Endothelial cell of umbilical vein (primary cell): ENCODE measurements around the gene YJU2. TPM values are rescaled to one million over a fixed set of nuclear protein-coding genes. Genes with fewer than 3 reads are reported as not detected.
"Not testable (repeated sequence)": the region's sequence is repeated elsewhere in the genome, so short reads cannot be mapped to it uniquely, and the experiment has no call there.

Experiments used
- BruUV-seq: library from RNA; stranded (reverse); fragments of 400-500 nt; replicated peaks from 2 replicates; lab custom pipeline; 2021; lab: Mats Ljungman, UMichigan
- CTCF ChIA-PET: fragments of 300-600, 350-600 bp; sonication (Branson Sonifier 250); formaldehyde crosslinking; loops from one replicate; lab custom pipeline; 2021; ENCODE audit warnings: antibody characterized with exemption, inconsistent platforms; lab: Charles Lee
- POLR2A ChIA-PET: fragments of 300-600, 350-600 bp; sonication (Branson Sonifier 250); formaldehyde crosslinking; loops from one replicate; lab custom pipeline; 2021; ENCODE audit warnings: antibody characterized with exemption, inconsistent platforms; lab: Charles Lee
- DNase-seq: peaks from one replicate; pipeline ENCODE4 v3.0.0-alpha.2; 2011; ENCODE audit warnings: low read depth, low spot score
- FAIRE-seq: peaks from 2 replicates; lab custom pipeline; 2011; peaks lifted over from hg19 to GRCh38; lab: Jason Lieb, UNC
- H2AFZ ChIP-seq: 2 replicates; pipeline ENCODE4 v1.6.0; 2012; ENCODE audit warnings: low read depth, low read length, control low read depth, inconsistent platforms
- H3K27ac ChIP-seq: 2 replicates; pipeline ENCODE4 v1.5.1; 2011; ENCODE audit warnings: low read depth, mild to moderate bottlenecking, control low read depth, low read length, moderate library complexity; ENCODE audit not compliant: insufficient read depth
- H3K27me3 ChIP-seq, 2 experiments: 2 replicates each; pipeline versions ENCODE4 v1.6.0 to v1.6.1; 2011; ENCODE audit warnings: low read length in 2 of 2, mixed read lengths in 1 of 2; ENCODE audit not compliant: control insufficient read depth in 2 of 2, insufficient read depth in 2 of 2
- H3K36me3 ChIP-seq, 2 experiments: 2 replicates in 1 of 2; 3 replicates in 1 of 2; pipeline ENCODE4 v1.5.1; 2011; ENCODE audit warnings: low read length in 2 of 2, mild to moderate bottlenecking in 1 of 2, moderate library complexity in 1 of 2; ENCODE audit not compliant: control insufficient read depth in 2 of 2, insufficient read depth in 2 of 2; ENCODE audit errors: extremely low read depth in 1 of 2
- H3K4me1 ChIP-seq: 3 replicates; pipeline ENCODE4 v1.5.1; 2011; ENCODE audit warnings: mild to moderate bottlenecking, low read length; ENCODE audit not compliant: control insufficient read depth, insufficient read depth; ENCODE audit errors: extremely low read depth
- H3K4me2 ChIP-seq: 2 replicates; pipeline ENCODE4 v1.6.1; 2011; ENCODE audit warnings: low read length, control low read depth, mixed read lengths; ENCODE audit not compliant: insufficient read depth
- H3K4me3 ChIP-seq, 3 experiments: fragments of 200-600 bp in 1 of 3; sonication (generic), shearing (Covaris generic) in 1 of 3; replicated peaks in 1 of 3; 2 replicates each; pipeline ENCODE4 v1.5.1; 2011 to 2016; ENCODE audit warnings: control low read depth in 3 of 3, low read length in 3 of 3, mild to moderate bottlenecking in 2 of 3, inconsistent platforms in 1 of 3, low read depth in 1 of 3, moderate library complexity in 1 of 3; ENCODE audit not compliant: insufficient read depth in 1 of 3
- H3K79me2 ChIP-seq: 2 replicates; pipeline ENCODE4 v1.6.0; 2012; ENCODE audit warnings: low read length, inconsistent platforms; ENCODE audit not compliant: control insufficient read depth, insufficient read depth
- H3K9ac ChIP-seq: replicated peaks from 2 replicates; pipeline ENCODE3; 2011; ENCODE audit warnings: low read length, control low read depth; ENCODE audit not compliant: insufficient read depth; ENCODE audit errors: extremely low read depth
- H3K9me1 ChIP-seq: replicated peaks from 3 replicates; pipeline ENCODE4 v1.6.0; 2011; ENCODE audit warnings: mild to moderate bottlenecking, low read length; ENCODE audit not compliant: control insufficient read depth, insufficient read depth; ENCODE audit errors: extremely low read depth
- H3K9me3 ChIP-seq: replicated peaks from 2 replicates; pipeline ENCODE4 v1.5.1; 2012; ENCODE audit warnings: low read length, inconsistent platforms; ENCODE audit not compliant: control insufficient read depth, insufficient read depth
- H4K20me1 ChIP-seq: replicated peaks from 2 replicates; pipeline ENCODE3; 2011; ENCODE audit warnings: mild to moderate bottlenecking, low read length; ENCODE audit not compliant: control insufficient read depth, insufficient read depth; ENCODE audit errors: extremely low read depth
- CTCF ChIP-seq, 2 donors: IDR thresholded peaks; 1 replicate in 1 of 2; 2 replicates in 1 of 2; pipeline ENCODE4 v1.5.1; 2011; ENCODE audit warnings: low read length in 2 of 2, mild to moderate bottlenecking in 2 of 2, moderate library complexity in 2 of 2, control low read depth in 1 of 2, inconsistent platforms in 1 of 2, low read depth in 1 of 2; ENCODE audit not compliant: insufficient read depth in 1 of 2; ENCODE audit errors: extremely low read depth in 1 of 2
- EZH2 ChIP-seq: IDR thresholded peaks from 2 replicates; pipeline ENCODE4 v1.6.1; 2012; ENCODE audit warnings: borderline replicate concordance, low read depth, mild to moderate bottlenecking, moderate library complexity, low read length, inconsistent platforms; ENCODE audit not compliant: severe bottlenecking
- FOS ChIP-seq: IDR thresholded peaks from 2 replicates; pipeline ENCODE4 v1.6.1; 2011; ENCODE audit warnings: mild to moderate bottlenecking, low read length, moderate library complexity, borderline replicate concordance; ENCODE audit not compliant: insufficient read depth
- GATA2 ChIP-seq: IDR thresholded peaks from 2 replicates; pipeline ENCODE4 v1.7.0; 2011; ENCODE audit warnings: low read depth, mild to moderate bottlenecking, moderate library complexity, mixed read lengths, low read length; ENCODE audit not compliant: insufficient read length, insufficient read depth
- JUN ChIP-seq: IDR thresholded peaks from 2 replicates; pipeline ENCODE4 v1.6.1; 2011; ENCODE audit warnings: borderline replicate concordance, low read depth; ENCODE audit not compliant: insufficient read length, insufficient read depth
- MAX ChIP-seq: IDR thresholded peaks from 2 replicates; pipeline ENCODE4 v1.6.1; 2011; ENCODE audit not compliant: insufficient read depth, insufficient read length
- MYC ChIP-seq: IDR thresholded peaks from one replicate; pipeline ENCODE4 v1.6.1; 2011; ENCODE audit warnings: mild to moderate bottlenecking, low read depth, low read length
- POLR2A ChIP-seq: IDR thresholded peaks from 2 replicates; pipeline ENCODE4 v1.6.1; 2012; ENCODE audit warnings: low read depth, mild to moderate bottlenecking, control low read depth, low read length
- POLR2AphosphoS5 ChIP-seq: IDR thresholded peaks from 2 replicates; pipeline ENCODE4 v1.6.1; 2012; ENCODE audit warnings: low read depth, mild to moderate bottlenecking, control low read depth, low read length, moderate library complexity; ENCODE audit not compliant: insufficient read depth
- dilution Hi-C: fragments of 300-500 bp; cut with MboI; formaldehyde crosslinking; loops from one replicate; pipeline ENCODE4 v1.15.0; 2019; ENCODE audit warnings: low sequenced_read_pairs; ENCODE audit not compliant: extremely low pct_ligation_motif_present
- intact Hi-C: fragments of 100-400 bp; cut with micrococcal nuclease; formaldehyde crosslinking; loops from one replicate; pipeline ENCODE4 v1.10.0; 2022
- polyA plus RNA-seq, 4 experiments: library from polyadenylated mRNA; depleted of rRNA in 3 of 4; stranded (reverse) in 3 of 4; unstranded in 1 of 4; fragments of >200 nt; gene quantifications; 2 replicates each; pipeline versions ENCODE4 v1.2.1 to v1.2.3, GENCODE V29; 2011 to 2012; ENCODE audit warnings: missing spikeins in 1 of 4
- total RNA-seq: library from RNA; stranded (reverse); gene quantifications from 2 replicates; pipeline ENCODE4 v1.2.3, GENCODE V29; 2021

YJU2 gene
- total and polyA plus RNA-seq, 2 donors (not counting 3 experiments of a cell fraction or from before 2014, with no cell fraction given): 20.7 to 21.5 TPM

GRCh38 chr19:4217429-4218264 lies 29.2 kb upstream of the YJU2 start:
- Histone ChIP-seq H3K27me3 (no peaks in the 10 kb centered on the region), H3K36me3 (no peaks in the 10 kb centered on the region), H3K9me3 (no peaks in the 10 kb centered on the region), H3K9me1 (no peaks in the 10 kb centered on the region), H3K27ac (no peak overlapping the region), H3K4me1 (no peaks in the 10 kb centered on the region), H2AFZ (no peak overlapping the region), H3K9ac (no peak overlapping the region), H3K4me3 (no peak overlapping the region), H4K20me1 (no peaks in the 10 kb centered on the region), H3K4me2 (no peak overlapping the region), H3K79me2 (no peaks in the 10 kb centered on the region)
- dilution Hi-C loops: no loop called here
- DNase-seq (no peak), FAIRE-seq (no peak)
- no peak for TF ChIP-seq MAX
- TF ChIP-seq GATA2: no peak
- TF ChIP-seq MYC: no peak
- no peak for TF ChIP-seq CTCF (IDR thresholded peaks at IDR 0.05; ENCODE audit: extremely low read depth in 1 of 2, insufficient read depth in 1 of 2, low read depth in 1 of 2, low read length in 2 of 2)
- no peak for TF ChIP-seq POLR2AphosphoS5
- no peak for TF ChIP-seq POLR2A
- TF ChIP-seq EZH2: no peak
- TF ChIP-seq FOS: no peak
- no peak for TF ChIP-seq JUN
- intact Hi-C loops: no loop called here
- CTCF ChIA-PET: interaction anchor here (1.8 kb wide), 1 partner anchor 78 kb away, joined by 5 read pairs; no protein-coding TSS in a partner anchor
- POLR2A ChIA-PET: no interaction called here
- BruUV-seq: no TSS peak

GRCh38 chr19:4218523-4218922 lies 28.4 kb upstream of the YJU2 start:
- dilution Hi-C loops, FAIRE-seq, H3K79me2 ChIP-seq, POLR2A ChIA-PET, BruUV-seq, H3K9me1 ChIP-seq, DNase-seq, H3K27me3 ChIP-seq, H3K36me3 ChIP-seq, intact Hi-C loops, H4K20me1 ChIP-seq, H3K9ac ChIP-seq, H3K4me2 ChIP-seq, H3K27ac ChIP-seq, H3K4me1 ChIP-seq, H3K9me3 ChIP-seq, H3K4me3 ChIP-seq, H2AFZ ChIP-seq: not testable (repeated sequence)
- CTCF ChIA-PET: interaction anchor here (0.7 to 2.3 kb wide), 3 partner anchors 10 to 196 kb away, joined by 4 to 5 read pairs (median 5); no protein-coding TSS in a partner anchor
